Mesothelial cell of epicardium (in vitro differentiated cells): ENCODE data around the gene JAG2. TPM values are rescaled to one million over a fixed set of nuclear protein-coding genes. Genes with fewer than 3 reads are reported as not detected.
A peak's percentile ranks its signal among the peaks of the same experiment; 100 is the strongest.

ENCODE experiments used
- DNase-seq, 2 experiments: peaks; one replicate each; pipeline ENCODE4 v3.0.0; 2021; ENCODE audit warnings: low spot score in 2 of 2; ENCODE audit not compliant: unreplicated experiment in 2 of 2
- H3K27ac Mint-ChIP-seq: 2 replicates; pipeline ENCODE4 v1.8.0; 2021; ENCODE audit warnings: mixed read lengths
- H3K27me3 Mint-ChIP-seq: 2 replicates; pipeline ENCODE4 v1.8.0; 2021; ENCODE audit warnings: low read depth, mixed read lengths
- H3K36me3 Mint-ChIP-seq: 2 replicates; pipeline ENCODE4 v1.8.0; 2021; ENCODE audit warnings: mixed read lengths
- H3K4me1 Mint-ChIP-seq: 2 replicates; pipeline ENCODE4 v1.8.0; 2021; ENCODE audit warnings: mixed read lengths
- H3K4me3 Mint-ChIP-seq: 2 replicates; pipeline ENCODE4 v1.8.0; 2021; ENCODE audit warnings: mild to moderate bottlenecking, moderate library complexity, mixed read lengths
- H3K9me3 Mint-ChIP-seq: 2 replicates; pipeline ENCODE4 v1.8.0; 2021; ENCODE audit warnings: mixed read lengths
- CTCF ChIP-seq: fragments of 200-600 bp; sonication (generic); IDR thresholded peaks from one replicate; pipeline ENCODE4 v1.5.0; 2021; ENCODE audit warnings: antibody characterized with exemption; ENCODE audit not compliant: unreplicated experiment
- total RNA-seq: library from RNA; stranded (reverse); gene quantifications from 3 replicates; pipeline ENCODE4 v1.2.1, GENCODE V29; 2021

Gene JAG2
- total RNA-seq, 1 donor from 2014 or later = 38.9 TPM

- peaks cover 11% of the 10 kb centered on the region for H3K4me1 Mint-ChIP-seq
- TF ChIP-seq CTCF = no peak
- no peak for DNase-seq
- no peaks in the 10 kb centered on the region for H3K36me3 Mint-ChIP-seq
- peaks cover 26% of the 10 kb centered on the region for H3K27me3 Mint-ChIP-seq
- H3K4me3 Mint-ChIP-seq = no peak overlapping the region
- H3K9me3 Mint-ChIP-seq = no peaks in the 10 kb centered on the region
- no peak overlapping the region for H3K27ac Mint-ChIP-seq
Measured at GRCh38 chr14:105199093-105199492, 30.5 kb upstream of the JAG2 start.

- no peak overlapping the region for H3K27ac Mint-ChIP-seq
- TF ChIP-seq CTCF = peak; percentile 34
- no peaks in the 10 kb centered on the region for H3K9me3 Mint-ChIP-seq
- no peaks in the 10 kb centered on the region for H3K36me3 Mint-ChIP-seq
- peaks cover 13% of the 10 kb centered on the region for H3K4me1 Mint-ChIP-seq
- DNase-seq = no peak
- H3K27me3 Mint-ChIP-seq = peaks cover 29% of the 10 kb centered on the region
- H3K4me3 Mint-ChIP-seq = no peak overlapping the region
Measured at GRCh38 chr14:105198588-105198987, 30.0 kb upstream of the JAG2 start.

- Mint-ChIP-seq H3K4me1 (peaks cover 13% of the 10 kb centered on the region), H3K9me3 (no peaks in the 10 kb centered on the region), H3K36me3 (no peaks in the 10 kb centered on the region), H3K27me3 (peaks cover 29% of the 10 kb centered on the region), H3K4me3 (peak overlapping the region; percentile 8), H3K27ac (no peak overlapping the region)
- TF ChIP-seq CTCF = no peak
- no peak for DNase-seq
Measured at GRCh38 chr14:105197211-105197641, 28.6 kb upstream of the JAG2 start.

GRCh38 chr14:105196265-105196960, 27.8 kb upstream of the JAG2 start:
- no peak for TF ChIP-seq CTCF
- Mint-ChIP-seq H3K27ac (no peak overlapping the region), H3K4me1 (peaks cover 13% of the 10 kb centered on the region), H3K9me3 (no peaks in the 10 kb centered on the region), H3K36me3 (no peaks in the 10 kb centered on the region), H3K27me3 (peaks cover 29% of the 10 kb centered on the region), H3K4me3 (peak overlapping the region; percentile 26)
- DNase-seq = no peak

GRCh38 chr14:105195522-105196264, 27.1 kb upstream of the JAG2 start:
- H3K27me3 Mint-ChIP-seq = peaks cover 31% of the 10 kb centered on the region
- no peak for TF ChIP-seq CTCF
- H3K27ac Mint-ChIP-seq = no peak overlapping the region
- H3K36me3 Mint-ChIP-seq = no peaks in the 10 kb centered on the region
- peaks cover 13% of the 10 kb centered on the region for H3K4me1 Mint-ChIP-seq
- peak overlapping the region; percentile 28 for H3K4me3 Mint-ChIP-seq
- H3K9me3 Mint-ChIP-seq = no peaks in the 10 kb centered on the region
- no peak for DNase-seq
